HEK293T (cell line): ENCODE data around the gene ERC2.
A peak's percentile ranks its signal among the peaks of the same experiment; 100 is the strongest.

Experiments used
- CTCF ChIA-PET: fragments of 350-600 bp; formaldehyde crosslinking; extraction: SDS; loops from one replicate; lab custom pipeline; 2021; ENCODE audit warnings: antibody characterized with exemption, inconsistent platforms; lab: Yijun Ruan, JAX
- POLR2A ChIA-PET: fragments of 350-600 bp; formaldehyde crosslinking; extraction: SDS; loops from one replicate; lab custom pipeline; 2020; ENCODE audit warnings: antibody characterized with exemption, inconsistent platforms; lab: Yijun Ruan, JAX
- DNase-seq: peaks from one replicate; pipeline ENCODE4 v3.0.0; 2012; ENCODE audit warnings: mixed read lengths; ENCODE audit errors: extremely low spot score
- ARNT ChIP-seq: fragments of 450-650 bp; IDR thresholded peaks from 2 replicates; pipeline ENCODE4 v1.6.1; 2017; ENCODE audit warnings: mild to moderate bottlenecking
- BHLHE40 ChIP-seq: fragments of 450-650 bp; IDR thresholded peaks from 2 replicates; pipeline ENCODE4 v1.6.1; 2016; ENCODE audit warnings: mild to moderate bottlenecking, moderate library complexity, borderline replicate concordance
- CTBP1 ChIP-seq: fragments of 450-650 bp; IDR thresholded peaks from 2 replicates; pipeline ENCODE4 v1.6.1; 2016; ENCODE audit warnings: borderline replicate concordance
- ELF4 ChIP-seq: fragments of 450-650 bp; IDR thresholded peaks from 2 replicates; pipeline ENCODE4 v1.6.1; 2017; ENCODE audit warnings: antibody characterized with exemption
- FOXA1 ChIP-seq: fragments of 450-650 bp; IDR thresholded peaks from 2 replicates; pipeline ENCODE4 v1.6.1; 2016; ENCODE audit warnings: mild to moderate bottlenecking
- FOXK2 ChIP-seq: fragments of 450-650 bp; IDR thresholded peaks from 2 replicates; pipeline ENCODE4 v1.6.1; 2016; ENCODE audit warnings: mild to moderate bottlenecking
- FOXM1 ChIP-seq: fragments of 450-650 bp; IDR thresholded peaks from 2 replicates; pipeline ENCODE4 v1.6.1; 2017; ENCODE audit warnings: mild to moderate bottlenecking, borderline replicate concordance
- HDGF ChIP-seq: fragments of 450-650 bp; IDR thresholded peaks from 2 replicates; pipeline ENCODE4 v1.6.1; 2017; ENCODE audit warnings: antibody characterized with exemption, borderline replicate concordance
- L3MBTL2 ChIP-seq: fragments of 450-650 bp; conservative IDR thresholded peaks from 2 replicates; pipeline ENCODE4 v1.6.1; 2016; ENCODE audit warnings: mild to moderate bottlenecking
- LEF1 ChIP-seq: fragments of 450-650 bp; IDR thresholded peaks from 2 replicates; pipeline ENCODE4 v1.6.1; 2017; ENCODE audit warnings: mild to moderate bottlenecking, borderline replicate concordance
- NFRKB ChIP-seq: fragments of 450-650 bp; IDR thresholded peaks from 2 replicates; pipeline ENCODE4 v1.6.1; 2016; ENCODE audit warnings: mild to moderate bottlenecking, moderate library complexity
- SP1 ChIP-seq: fragments of 450-650 bp; IDR thresholded peaks from 2 replicates; pipeline ENCODE4 v1.6.1; 2017
- SUZ12 ChIP-seq: fragments of 450-650 bp; IDR thresholded peaks from 2 replicates; pipeline ENCODE4 v1.6.1; 2016; ENCODE audit warnings: mild to moderate bottlenecking
- TARDBP ChIP-seq: fragments of 450-650 bp; IDR thresholded peaks from 2 replicates; pipeline ENCODE4 v1.6.1; 2016
- ZNF384 ChIP-seq: fragments of 450-650 bp; IDR thresholded peaks from 2 replicates; pipeline ENCODE4 v1.6.1; 2016
- TF ChIP-seq, protein P1 (sequence below): fragments of 450-650 bp; IDR thresholded peaks from 2 replicates; pipeline ENCODE4 v1.6.1; 2016

Gene ERC2

DNA sequence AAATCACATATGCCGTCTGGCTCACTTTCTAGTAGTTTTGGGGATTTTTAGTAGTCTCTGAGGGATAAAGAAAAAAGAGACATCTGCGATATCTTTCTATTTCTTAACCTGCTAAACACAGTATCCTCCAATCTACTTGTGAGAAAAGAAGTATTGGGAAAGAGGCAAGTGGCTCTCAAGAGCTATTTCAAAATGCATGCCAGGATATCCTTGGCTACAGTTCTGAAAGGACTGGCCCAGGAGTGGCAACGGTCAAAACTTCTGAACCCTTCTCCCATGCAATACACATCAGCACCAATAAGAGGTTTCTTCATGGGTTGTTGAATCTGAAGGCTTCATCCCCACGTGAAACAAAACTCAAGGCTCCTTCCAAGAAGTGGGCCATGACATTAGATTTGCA, 777.1 kb downstream of the ERC2 start:
- ChIA-PET CTCF (interaction anchor here (0.7 to 0.8 kb wide), 2 partner anchors 9 to 29 kb away, joined by 3 read pairs; no protein-coding TSS in a partner anchor), POLR2A (no interaction called here)
- TF ChIP-seq TARDBP (no peak), FOXK2 (no peak), ELF4 (no peak)
- no peak for DNase-seq

DNA sequence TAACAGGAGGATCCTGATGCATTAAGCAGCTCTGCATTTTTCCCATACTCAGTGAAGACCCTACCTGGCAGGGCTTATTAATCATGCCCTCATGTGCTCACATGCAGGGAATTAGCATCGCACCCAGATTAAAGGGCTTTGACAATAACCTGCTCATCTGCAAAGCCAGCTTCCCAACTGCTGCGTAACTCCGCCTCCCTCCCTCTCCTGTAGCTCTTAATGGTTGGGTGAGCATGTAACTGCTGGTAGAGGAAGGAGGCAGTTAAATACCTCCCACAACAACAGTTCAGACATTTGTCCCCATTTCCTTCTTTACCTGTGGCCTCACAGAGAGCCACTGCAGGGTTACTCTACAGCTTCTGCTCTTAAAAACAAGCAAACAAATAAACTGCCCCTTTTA, 777.5 kb downstream of the ERC2 start:
- TF ChIP-seq FOXM1 (no peak), L3MBTL2 (no peak), HDGF (no peak), TARDBP (no peak), ELF4 (no peak), ZNF384 (no peak), SUZ12 (no peak), BHLHE40 (no peak), CTBP1 (no peak), NFRKB (no peak), FOXK2 (no peak), FOXA1 (no peak), ARNT (no peak), LEF1 (no peak)
- TF ChIP-seq, protein P1, sequence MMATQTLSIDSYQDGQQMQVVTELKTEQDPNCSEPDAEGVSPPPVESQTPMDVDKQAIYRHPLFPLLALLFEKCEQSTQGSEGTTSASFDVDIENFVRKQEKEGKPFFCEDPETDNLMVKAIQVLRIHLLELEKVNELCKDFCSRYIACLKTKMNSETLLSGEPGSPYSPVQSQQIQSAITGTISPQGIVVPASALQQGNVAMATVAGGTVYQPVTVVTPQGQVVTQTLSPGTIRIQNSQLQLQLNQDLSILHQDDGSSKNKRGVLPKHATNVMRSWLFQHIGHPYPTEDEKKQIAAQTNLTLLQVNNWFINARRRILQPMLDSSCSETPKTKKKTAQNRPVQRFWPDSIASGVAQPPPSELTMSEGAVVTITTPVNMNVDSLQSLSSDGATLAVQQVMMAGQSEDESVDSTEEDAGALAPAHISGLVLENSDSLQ, result no peak
- peak; percentile 36 for DNase-seq
- CTCF ChIA-PET, result interaction anchor here (0.6 to 0.8 kb wide), 4 partner anchors 9 to 35 kb away, joined by 3 to 4 read pairs (median 3); no protein-coding TSS in a partner anchor
- POLR2A ChIA-PET, result no interaction called here

DNA sequence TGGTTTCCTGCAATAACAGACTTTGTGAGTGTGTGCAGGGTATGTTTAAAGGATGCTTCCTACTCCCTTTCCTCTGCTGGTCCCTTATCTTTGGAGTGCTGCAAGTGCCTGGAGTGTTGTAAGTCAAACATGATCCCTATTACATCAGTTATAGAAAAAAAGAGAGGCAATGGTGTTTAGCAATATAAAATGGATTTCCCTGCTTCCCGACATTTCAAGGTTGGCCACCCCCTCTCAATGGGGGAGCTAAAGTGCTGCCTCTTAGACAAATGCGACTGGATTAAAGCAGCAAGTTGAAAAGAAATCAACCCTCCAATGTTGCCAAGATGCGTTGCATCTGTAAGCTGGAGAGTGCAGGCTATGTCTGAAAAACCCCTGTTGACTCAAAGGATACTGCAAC, 778.1 kb downstream of the ERC2 start:
- ChIA-PET POLR2A (no interaction called here), CTCF (interaction anchor here (0.6 to 0.8 kb wide), 4 partner anchors 10 to 35 kb away, joined by 3 to 4 read pairs (median 3); no protein-coding TSS in a partner anchor)
- DNase-seq, result no peak
- TF ChIP-seq TARDBP (no peak), NFRKB (no peak), FOXK2 (no peak), SUZ12 (no peak), CTBP1 (no peak), L3MBTL2 (no peak), LEF1 (no peak), FOXM1 (no peak), ZNF384 (no peak), ARNT (no peak), BHLHE40 (no peak), HDGF (no peak), ELF4 (no peak), FOXA1 (no peak), SP1 (no peak)
- TF ChIP-seq, protein P1, result no peak

DNA sequence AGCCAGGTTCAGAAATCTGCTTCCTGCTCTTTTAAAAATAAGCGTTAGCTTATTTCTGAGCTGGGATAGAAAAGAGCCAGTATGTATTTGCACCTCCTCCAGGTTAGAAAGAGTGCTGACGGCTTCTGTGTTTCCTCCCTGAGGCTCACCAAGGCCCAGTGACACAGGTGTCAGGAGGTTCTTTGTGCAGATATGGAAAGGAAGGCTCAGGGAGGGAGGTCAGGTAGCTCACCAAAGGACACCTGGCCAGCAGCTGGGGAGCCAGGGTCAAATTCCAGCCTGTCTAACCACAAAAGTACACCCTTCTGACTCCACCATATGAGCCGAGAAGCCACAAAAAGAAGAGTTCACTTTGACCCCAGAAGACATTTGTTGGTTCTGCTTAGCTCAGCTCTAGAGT, 780.1 kb downstream of the ERC2 start:
- ChIA-PET CTCF (no interaction called here), POLR2A (no interaction called here)
- no peak for TF ChIP-seq ARNT
- no peak for TF ChIP-seq NFRKB
- TF ChIP-seq SUZ12, result no peak
- TF ChIP-seq ELF4, result no peak
- TF ChIP-seq SP1, result no peak
- TF ChIP-seq FOXM1, result no peak
- TF ChIP-seq, protein P1, result no peak
- TF ChIP-seq FOXA1, result no peak
- no peak for TF ChIP-seq TARDBP
- no peak for TF ChIP-seq ZNF384
- DNase-seq, result no peak

DNA sequence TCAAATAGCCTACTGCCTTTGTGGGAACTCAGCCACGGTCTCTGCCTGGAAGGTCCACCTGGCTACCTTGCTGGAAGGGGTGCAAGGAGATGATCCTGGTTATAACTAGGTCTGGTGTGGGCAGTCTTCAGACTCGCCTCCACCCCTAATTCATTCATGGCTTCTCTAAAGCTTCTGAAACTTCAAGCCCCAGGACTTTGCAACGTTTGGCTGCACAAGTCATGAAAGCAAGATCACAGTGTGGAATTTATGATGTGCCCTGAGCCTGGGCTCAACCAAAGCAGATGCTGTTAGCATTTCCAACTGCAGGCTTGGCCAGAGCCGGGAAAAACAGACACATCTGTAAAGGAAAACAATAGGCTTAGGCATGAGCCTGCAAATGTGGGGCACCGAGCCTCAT, 780.7 kb downstream of the ERC2 start:
- ChIA-PET CTCF (no interaction called here), POLR2A (no interaction called here)
- TF ChIP-seq FOXK2, result no peak
- TF ChIP-seq SUZ12, result no peak
- TF ChIP-seq SP1, result no peak
- TF ChIP-seq FOXM1, result no peak
- no peak for TF ChIP-seq BHLHE40
- no peak for TF ChIP-seq LEF1
- no peak for TF ChIP-seq HDGF
- TF ChIP-seq L3MBTL2, result no peak
- TF ChIP-seq, protein P1, result no peak
- TF ChIP-seq ZNF384, result no peak
- no peak for TF ChIP-seq ELF4
- no peak for TF ChIP-seq ARNT
- no peak for TF ChIP-seq FOXA1
- no peak for TF ChIP-seq NFRKB
- no peak for DNase-seq
